Fibroblast of lung (primary cell): ENCODE results near the gene PLA2G3.

Source experiments
- EZH2 ChIP-seq: IDR thresholded peaks from 2 replicates; pipeline ENCODE4 v1.5.1; 2012; ENCODE audit warnings: low read length, control low read depth, mild to moderate bottlenecking; ENCODE audit errors: missing control alignments
- TF ChIP-seq, protein P1 (sequence below), 2 donors: IDR thresholded peaks in 1 of 2; conservative IDR thresholded peaks in 1 of 2; 1 replicate in 1 of 2; 2 replicates in 1 of 2; pipeline ENCODE4 v1.5.1; 2011 to 2012; ENCODE audit warnings: low read length in 2 of 2, control low read depth in 1 of 2, inconsistent platforms in 1 of 2, low read depth in 1 of 2, mild to moderate bottlenecking in 1 of 2

DNA sequence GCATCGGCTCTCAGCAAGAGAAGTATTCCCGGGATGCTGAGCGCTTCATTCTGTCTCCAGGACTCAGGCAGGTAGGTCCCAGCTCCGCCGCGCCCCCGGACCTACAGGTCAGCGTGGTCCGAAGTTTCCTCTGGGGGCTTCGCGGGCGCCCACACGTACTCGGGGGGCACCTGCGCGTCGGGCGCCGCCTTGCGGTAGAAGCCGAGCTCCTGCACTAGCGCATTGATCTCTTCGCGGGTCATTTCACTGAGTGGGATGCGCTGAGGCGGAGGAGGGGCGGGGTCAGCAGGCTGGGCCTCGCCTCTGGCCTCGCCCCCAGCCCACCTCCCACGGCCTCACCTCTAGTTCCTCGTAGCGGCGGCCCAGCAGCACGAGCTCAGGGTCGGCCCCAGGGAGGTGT, 35.4 kb downstream of the PLA2G3 start:
- TF ChIP-seq, protein P1, sequence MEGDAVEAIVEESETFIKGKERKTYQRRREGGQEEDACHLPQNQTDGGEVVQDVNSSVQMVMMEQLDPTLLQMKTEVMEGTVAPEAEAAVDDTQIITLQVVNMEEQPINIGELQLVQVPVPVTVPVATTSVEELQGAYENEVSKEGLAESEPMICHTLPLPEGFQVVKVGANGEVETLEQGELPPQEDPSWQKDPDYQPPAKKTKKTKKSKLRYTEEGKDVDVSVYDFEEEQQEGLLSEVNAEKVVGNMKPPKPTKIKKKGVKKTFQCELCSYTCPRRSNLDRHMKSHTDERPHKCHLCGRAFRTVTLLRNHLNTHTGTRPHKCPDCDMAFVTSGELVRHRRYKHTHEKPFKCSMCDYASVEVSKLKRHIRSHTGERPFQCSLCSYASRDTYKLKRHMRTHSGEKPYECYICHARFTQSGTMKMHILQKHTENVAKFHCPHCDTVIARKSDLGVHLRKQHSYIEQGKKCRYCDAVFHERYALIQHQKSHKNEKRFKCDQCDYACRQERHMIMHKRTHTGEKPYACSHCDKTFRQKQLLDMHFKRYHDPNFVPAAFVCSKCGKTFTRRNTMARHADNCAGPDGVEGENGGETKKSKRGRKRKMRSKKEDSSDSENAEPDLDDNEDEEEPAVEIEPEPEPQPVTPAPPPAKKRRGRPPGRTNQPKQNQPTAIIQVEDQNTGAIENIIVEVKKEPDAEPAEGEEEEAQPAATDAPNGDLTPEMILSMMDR (conservative IDR thresholded peaks at IDR 0.05 in 1 of 2, IDR thresholded peaks at IDR 0.05 in 1 of 2; ENCODE audit: low read depth in 1 of 2, low read length in 2 of 2) = peak; percentile 22 to 39
- no peak for TF ChIP-seq EZH2
